Activated CD4-positive, alpha-beta T cell treated with anti-CD3 and anti-CD28 coated beads, Interleukin-2, amount 50 U/mL, for 4 hours (primary cell): ENCODE measurements around the gene USP32.
"Not testable (repeated sequence)": the region's sequence is repeated elsewhere in the genome, so short reads cannot be mapped to it uniquely, and the experiment has no call there.

ENCODE experiments used
- DNase-seq, 2 experiments: peaks; one replicate each; pipeline ENCODE4 v3.0.0-alpha.2; 2020

The USP32 gene

DNA sequence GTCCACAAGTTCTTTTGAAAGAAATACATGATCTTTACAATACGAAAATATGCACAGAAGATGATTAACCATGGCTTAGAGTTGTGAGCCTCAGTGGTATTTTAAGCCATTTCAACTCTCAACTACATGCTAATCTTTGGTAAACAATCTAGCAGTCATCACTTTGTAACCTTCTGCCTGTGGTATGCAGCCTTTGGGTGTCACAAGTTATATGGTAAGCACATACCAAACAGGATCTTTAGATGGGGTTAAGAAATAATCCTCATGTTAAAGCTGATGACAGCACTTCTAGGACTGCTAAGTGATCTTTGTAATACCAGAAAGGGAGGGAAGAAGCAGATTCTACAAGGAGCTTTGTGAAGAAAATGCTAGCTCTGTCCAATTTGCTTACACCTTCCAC is 167.9 kb downstream of the USP32 start:
- DNase-seq, result no peak

DNA sequence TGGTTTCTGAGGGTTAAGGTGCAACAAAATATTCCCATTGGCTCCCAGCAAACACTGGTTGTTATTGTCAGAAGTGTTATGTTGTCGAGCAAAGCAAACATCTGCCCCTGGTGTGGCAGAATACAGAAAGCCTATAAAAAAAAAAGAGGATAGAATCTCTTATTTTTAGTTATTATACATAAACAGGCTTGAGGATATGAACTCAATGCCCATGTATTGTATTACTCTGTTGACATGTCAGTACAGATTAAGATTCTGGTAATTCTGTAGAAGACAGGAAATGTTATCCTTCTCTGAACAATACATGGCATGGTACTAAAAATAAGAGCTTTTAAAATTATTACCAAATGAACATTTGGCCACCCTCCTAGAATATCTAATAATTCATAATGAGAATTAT is 168.5 kb downstream of the USP32 start:
- no peak for DNase-seq

DNA sequence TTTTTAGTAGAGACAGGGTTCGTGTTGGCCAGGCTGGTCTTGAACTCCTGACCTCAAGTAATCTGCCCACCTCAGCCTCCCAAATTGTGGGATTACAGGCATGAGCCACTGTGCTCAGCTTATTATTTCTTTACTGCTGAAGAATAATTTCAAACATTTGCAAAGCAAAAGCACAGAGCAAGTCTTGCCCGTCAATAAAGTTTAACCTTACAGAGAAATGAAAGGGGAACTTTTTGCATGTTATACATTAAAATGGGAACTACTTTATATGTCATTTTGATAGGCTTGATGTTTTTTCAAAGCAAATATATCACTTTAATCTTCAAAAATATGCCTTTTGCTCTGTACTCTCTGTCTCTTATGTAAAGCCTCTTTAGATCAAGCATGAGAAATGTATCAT is 173.2 kb downstream of the USP32 start:
- not testable (repeated sequence) for DNase-seq

DNA sequence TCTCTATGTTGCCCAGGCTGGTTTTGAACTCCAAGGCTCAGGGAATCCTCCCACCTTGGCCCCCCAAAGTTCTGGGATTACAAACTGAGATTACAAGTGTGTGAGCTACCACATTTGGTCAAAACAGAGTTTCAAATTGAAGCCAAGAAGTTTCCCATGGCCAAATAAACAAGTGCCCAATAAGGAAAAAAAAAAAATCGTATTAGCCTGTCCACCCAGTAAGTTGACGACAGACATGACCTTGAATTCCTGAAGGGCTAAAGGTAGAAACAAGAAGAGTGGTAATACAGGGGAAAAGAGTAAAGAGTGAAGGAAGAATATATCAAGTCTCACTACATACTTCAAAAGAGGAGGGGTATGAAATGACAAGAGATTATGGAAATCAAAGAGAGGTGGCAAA is 176.0 kb downstream of the USP32 start:
- not testable (repeated sequence) for DNase-seq

DNA sequence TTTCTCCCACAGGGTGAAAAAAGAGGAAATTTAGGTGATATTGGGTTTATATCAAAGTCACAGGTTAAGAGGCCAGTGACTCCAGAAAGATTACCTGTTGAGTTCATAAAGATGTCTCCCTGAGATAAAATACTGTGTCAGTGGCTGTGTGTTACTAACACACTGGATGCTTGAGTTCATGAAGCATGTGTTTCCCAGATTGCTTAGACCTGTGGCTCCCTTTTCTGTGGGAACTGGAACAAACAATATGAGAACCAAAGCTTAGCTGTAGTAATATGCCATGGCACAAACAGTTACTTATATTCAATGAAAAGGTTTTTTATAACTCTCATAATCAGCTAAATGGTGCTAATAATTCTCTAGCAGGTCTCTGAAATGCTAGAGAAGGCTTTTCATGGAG is 180.7 kb downstream of the USP32 start:
- DNase-seq, result not testable (repeated sequence)

DNA sequence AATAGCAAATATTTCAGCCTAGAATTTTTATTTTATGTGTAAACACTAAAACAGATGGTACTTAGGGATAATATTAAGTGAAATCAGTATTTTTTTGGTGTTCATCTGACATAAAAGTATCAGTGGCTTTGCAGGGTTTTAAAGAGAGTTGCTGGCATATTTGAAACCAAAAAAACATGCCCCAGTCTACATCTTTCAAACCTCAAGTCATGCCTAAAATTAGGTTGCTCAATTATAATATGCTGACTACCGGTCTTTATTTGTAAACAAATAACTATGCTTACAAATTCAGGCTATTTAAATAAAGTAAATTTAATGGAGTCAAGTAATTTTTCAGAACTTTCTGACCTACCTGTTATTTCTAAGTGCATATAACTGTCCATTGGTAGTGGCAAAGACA is 183.6 kb downstream of the USP32 start:
- DNase-seq, result not testable (repeated sequence)

DNA sequence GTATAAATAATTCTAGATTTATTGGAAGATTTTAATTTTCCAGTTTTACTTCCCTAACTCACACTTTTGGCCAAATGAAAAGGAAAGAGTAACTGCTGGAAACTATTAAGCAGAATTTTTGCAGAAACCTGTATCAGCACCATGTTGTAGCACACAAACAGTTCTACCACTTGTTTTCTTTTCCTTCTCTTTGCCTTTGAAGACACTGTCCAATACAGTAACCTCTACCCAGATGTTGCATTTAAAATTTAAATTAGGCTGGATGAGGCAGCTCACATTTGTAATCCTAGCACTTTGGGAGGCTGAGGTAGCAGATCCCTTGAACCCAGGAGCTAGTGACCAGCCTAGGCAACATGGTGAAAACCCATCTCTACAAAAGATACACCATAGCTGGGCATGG is 186.2 kb downstream of the USP32 start:
- not testable (repeated sequence) for DNase-seq

DNA sequence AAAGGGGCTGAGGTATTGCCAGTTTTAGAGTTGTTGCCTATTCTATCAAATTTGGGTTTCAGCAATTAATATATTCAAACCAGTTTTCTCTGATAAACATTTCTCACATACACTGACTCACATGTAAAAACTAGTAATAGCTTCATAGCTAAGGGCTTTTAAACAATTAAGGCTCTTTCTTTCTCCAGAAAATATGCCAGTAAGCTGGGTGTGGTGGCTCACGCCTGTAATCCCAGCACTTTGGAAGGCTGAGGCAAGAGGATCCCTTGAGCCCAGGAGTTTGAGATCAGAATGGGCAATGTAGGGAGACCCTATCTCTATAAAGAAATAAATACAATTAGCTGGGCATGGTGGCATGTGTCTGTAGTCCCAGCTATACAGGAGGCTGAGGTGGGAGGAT is 193.3 kb downstream of the USP32 start:
- DNase-seq, result not testable (repeated sequence)

GRCh38 chr17:60194141-60194540 is 197.8 kb downstream of the USP32 start:
- DNase-seq, result not testable (repeated sequence)

GRCh38 chr17:60193482-60193881 is 198.5 kb downstream of the USP32 start:
- no peak for DNase-seq

GRCh38 chr17:60193032-60193431 is 198.9 kb downstream of the USP32 start:
- DNase-seq, result not testable (repeated sequence)

- not testable (repeated sequence) for DNase-seq
These were observed 201.9 kb downstream of the USP32 start for GRCh38 chr17:60190032-60190431.

DNA sequence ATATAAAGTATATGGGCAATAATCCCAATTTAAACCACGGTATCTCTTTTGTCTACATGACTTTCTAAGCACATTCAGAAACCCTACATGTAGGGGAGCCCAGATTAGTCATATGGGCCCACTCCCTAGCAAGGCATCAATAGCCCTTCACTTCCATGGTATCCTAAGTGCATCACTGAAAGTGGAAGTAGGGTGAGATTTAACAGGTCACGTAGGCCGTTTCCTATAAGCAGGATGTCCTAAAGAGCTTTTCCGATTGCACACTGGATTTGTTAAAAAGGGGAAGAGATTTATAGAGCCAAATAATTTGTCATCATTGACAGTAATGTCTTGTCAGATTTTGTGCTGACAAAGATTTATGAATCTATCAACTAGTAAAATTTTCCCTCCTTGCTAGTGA is 203.2 kb downstream of the USP32 start:
- no peak for DNase-seq

- DNase-seq, result not testable (repeated sequence)
These were observed 204.8 kb downstream of the USP32 start for GRCh38 chr17:60186846-60187745.

GRCh38 chr17:60186372-60186771 is 205.6 kb downstream of the USP32 start:
- DNase-seq, result not testable (repeated sequence)

- DNase-seq, result not testable (repeated sequence)
These were observed 211.6 kb downstream of the USP32 start for GRCh38 chr17:60180380-60180779.

DNA sequence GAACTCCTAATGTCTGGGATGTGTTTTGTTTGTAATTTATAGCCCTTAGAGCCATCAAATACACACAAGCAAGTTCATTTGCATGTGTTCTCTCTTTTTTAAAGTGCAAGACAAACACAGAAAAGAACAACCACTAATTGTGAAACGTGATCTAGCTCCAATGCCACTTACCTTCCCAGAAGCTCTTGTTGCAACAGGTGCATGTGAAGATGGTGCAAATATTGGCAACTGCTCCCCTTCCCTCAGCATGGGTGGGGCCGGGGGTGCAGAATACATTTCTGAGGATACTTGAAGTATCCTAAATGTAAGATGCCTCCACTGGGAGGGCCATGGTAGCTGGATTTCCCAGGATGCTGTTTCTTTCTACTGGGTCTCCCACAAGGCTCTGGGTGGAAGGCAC is 213.8 kb downstream of the USP32 start:
- DNase-seq, result not testable (repeated sequence)

DNA sequence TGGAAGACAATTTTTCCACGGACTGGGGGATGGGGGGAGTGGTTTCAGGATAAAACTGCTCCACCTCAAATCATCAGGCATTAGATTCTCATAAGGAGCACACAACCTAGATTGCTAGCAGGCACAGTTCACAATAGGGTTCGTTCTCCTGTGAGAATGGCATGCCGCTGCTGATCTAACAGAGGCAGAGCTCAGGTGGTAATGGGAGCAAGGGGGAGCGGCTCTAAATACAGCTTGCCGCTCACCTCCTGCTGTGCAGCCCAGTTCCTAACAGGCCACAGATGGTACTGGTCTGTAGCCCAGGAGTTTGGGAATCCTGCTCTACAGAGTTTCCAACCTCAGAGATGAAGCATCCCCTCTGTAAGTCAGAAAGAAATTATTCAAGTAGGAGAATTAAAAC is 215.2 kb downstream of the USP32 start:
- not testable (repeated sequence) for DNase-seq

GRCh38 chr17:60174767-60175166 is 217.2 kb downstream of the USP32 start:
- not testable (repeated sequence) for DNase-seq

DNA sequence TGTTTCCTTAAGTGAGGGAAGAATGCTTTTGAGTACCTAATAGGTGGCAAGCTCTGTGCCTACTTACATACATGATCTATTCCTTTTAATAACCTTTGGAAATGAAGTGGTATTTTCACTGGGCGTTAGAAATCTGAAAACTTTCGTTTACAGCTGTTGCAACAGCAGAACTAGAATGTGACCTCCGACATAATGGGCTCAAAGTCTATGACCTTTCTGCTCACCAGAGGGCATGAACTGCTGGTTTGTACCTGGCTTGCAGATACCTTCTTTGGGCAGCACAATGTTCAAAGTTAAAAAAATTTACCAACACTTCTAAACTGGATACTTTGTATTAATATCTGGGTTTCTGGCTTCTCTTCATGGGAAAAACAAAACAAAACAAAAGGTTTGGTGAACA is 217.9 kb downstream of the USP32 start:
- no peak for DNase-seq

- no peak for DNase-seq
These were observed 218.6 kb downstream of the USP32 start for GRCh38 chr17:60173304-60173819.

DNA sequence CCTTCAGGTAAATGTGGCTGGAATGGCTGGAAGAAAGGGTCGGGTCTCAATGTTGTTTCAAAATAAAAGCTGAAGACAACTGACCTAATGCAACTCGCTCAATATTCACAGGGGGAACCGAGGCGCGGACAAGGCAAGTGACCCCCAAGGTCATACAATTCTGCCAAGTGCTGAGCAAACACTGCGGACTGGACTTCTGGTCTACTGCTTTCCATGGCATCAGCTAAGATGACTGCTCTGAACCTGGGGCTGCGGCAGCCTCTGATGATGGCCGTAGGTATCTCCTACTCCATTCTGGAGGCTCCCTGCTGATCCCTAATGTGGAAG is 220.2 kb downstream of the USP32 start:
- no peak for DNase-seq

DNA sequence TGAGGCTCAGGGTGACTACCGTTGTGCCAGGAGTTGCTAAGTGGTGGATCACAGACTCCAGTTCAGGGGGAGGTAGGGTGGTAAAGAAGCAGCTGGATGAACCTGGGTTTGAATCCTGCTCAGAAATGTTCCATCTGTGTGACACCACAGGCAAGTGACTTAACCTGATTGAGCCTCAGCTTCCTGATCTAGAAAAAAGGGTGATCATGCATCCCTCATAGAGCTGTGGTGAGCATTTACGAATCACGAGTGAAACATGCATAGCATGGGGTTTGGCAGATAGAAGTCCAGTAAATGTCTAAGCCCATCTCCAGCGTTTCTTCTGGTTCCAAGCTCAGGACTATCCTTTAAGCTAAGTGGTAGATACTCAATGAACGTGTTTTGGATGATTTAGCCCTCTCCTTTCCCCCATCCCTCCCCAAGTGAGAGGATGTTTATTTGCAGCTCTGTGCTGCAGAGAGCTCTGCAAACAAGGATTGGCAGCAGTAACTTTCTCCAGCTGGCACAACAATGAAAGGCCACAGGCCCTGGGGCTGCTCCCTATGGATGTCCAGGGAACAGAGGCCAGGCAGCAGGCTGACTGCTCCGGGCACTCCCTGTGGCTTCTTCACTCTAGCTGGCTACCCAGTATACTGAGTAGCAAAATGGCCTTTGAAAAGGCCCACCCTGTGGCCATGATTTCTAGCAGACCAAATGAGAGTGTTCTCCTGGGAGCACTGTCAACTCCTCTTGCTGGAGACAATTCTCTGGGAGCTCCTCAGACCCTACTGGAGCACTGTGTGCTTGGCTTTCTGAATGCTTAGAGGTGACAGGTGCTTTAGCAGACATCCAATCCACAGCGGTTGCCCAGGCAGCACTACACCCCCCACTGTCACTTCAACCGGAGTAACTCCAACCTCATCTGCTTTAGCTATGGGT is 220.8 kb downstream of the USP32 start:
- no peak for DNase-seq
